HuH-7.5 (cell line): Measurements from ENCODE around the gene DENND5A.

ENCODE experiments used
- DNase-seq: peaks from one replicate; pipeline ENCODE4 v3.0.0; 2011; ENCODE audit warnings: low spot score

DENND5A gene

GRCh38 chr11:9265211-9266131 lies at the start of gene DENND5A:
Gene DENND5A (minus strand): TSS chr11:9265350. CDS start chr11:9265069, 281 bp downstream.
- DNase-seq = peak; percentile 93

- DNase-seq = peak; percentile 92
Observed at GRCh38 chr11:9314291-9315077, 49.3 kb upstream of the DENND5A start, which contains the start of gene TMEM41B. Gene TMEM41B (minus strand): TSS chr11:9314593. CDS start chr11:9314441, 152 bp downstream.

GRCh38 chr11:9313648-9314290 lies 48.6 kb upstream of the DENND5A start:
- DNase-seq = no peak

GRCh38 chr11:9310485-9311090 lies 45.4 kb upstream of the DENND5A start:
- DNase-seq = no peak

GRCh38 chr11:9304178-9304577 lies 39.0 kb upstream of the DENND5A start:
- DNase-seq = no peak

GRCh38 chr11:9302448-9302847 lies 37.3 kb upstream of the DENND5A start:
- DNase-seq = no peak

GRCh38 chr11:9301720-9302119 lies 36.6 kb upstream of the DENND5A start:
- DNase-seq = no peak

- no peak for DNase-seq
Observed at GRCh38 chr11:9293646-9294045, 28.5 kb upstream of the DENND5A start.

GRCh38 chr11:9285850-9286587 lies 20.9 kb upstream of the DENND5A start:
- no peak for DNase-seq

- DNase-seq = no peak
Observed at GRCh38 chr11:9280655-9281301, 15.6 kb upstream of the DENND5A start.

- DNase-seq = no peak
Observed at GRCh38 chr11:9277176-9277575, 12.0 kb upstream of the DENND5A start.

- DNase-seq = no peak
Observed at GRCh38 chr11:9276571-9276970, 11.4 kb upstream of the DENND5A start.

GRCh38 chr11:9274499-9275258 lies 9.5 kb upstream of the DENND5A start:
- no peak for DNase-seq

- DNase-seq = no peak
Observed at GRCh38 chr11:9273376-9274336, 8.5 kb upstream of the DENND5A start.

- no peak for DNase-seq
Observed at GRCh38 chr11:9269492-9270013, 4.4 kb upstream of the DENND5A start.

- no peak for DNase-seq
Observed at GRCh38 chr11:9267680-9268079, 2.5 kb upstream of the DENND5A start.

- DNase-seq = no peak
Observed at GRCh38 chr11:9266926-9267325, 1.8 kb upstream of the DENND5A start.

GRCh38 chr11:9266132-9266736 lies 1.1 kb upstream of the DENND5A start:
- no peak for DNase-seq
